T-cell (primary cell): ENCODE measurements around the gene SIPA1. TPM values are rescaled to one million over a fixed set of nuclear protein-coding genes. Genes with fewer than 3 reads are reported as not detected.

Experiments
- ATAC-seq, 4 experiments: fragments of 200-7000 bp in 3 of 4; fragments of 150-1000 bp in 1 of 4; cut with Tn5 transposase; replicated peaks in 1 of 4; 1 replicate in 3 of 4; 2 replicates in 1 of 4; pipeline ENCODE4 v1.10.0; 2021; ENCODE audit warnings: moderate library complexity in 3 of 4, mild to moderate bottlenecking in 2 of 4, moderate number of reproducible peaks in 1 of 4
- CTCF ChIA-PET, 2 donors: fragments of 300-600 bp; sonication (Branson Sonifier 250); formaldehyde crosslinking; loops; one replicate each; lab custom pipeline; 2022; ENCODE audit warnings: antibody characterized with exemption in 2 of 2; lab: Charles Lee
- POLR2A ChIA-PET, 2 donors: fragments of 300-600 bp; sonication (Branson Sonifier 250); formaldehyde crosslinking; loops; one replicate each; lab custom pipeline; 2022; ENCODE audit warnings: antibody characterized with exemption in 2 of 2; lab: Charles Lee
- DNase-seq, 35 experiments: peaks; one replicate each; pipeline versions ENCODE4 v3.0.0 to v3.0.0-alpha.2; 2013 to 2023
- H3K27ac ChIP-seq: one replicate; pipeline ENCODE4 v1.5.1; 2013; ENCODE audit warnings: low read length
- H3K27me3 ChIP-seq, 2 experiments: replicated peaks in 1 of 2; 1 replicate in 1 of 2; 2 replicates in 1 of 2; pipeline versions ENCODE4 v1.6.1 to v1.7.0; 2013; ENCODE audit warnings: low read length in 1 of 2, mixed read lengths in 1 of 2; ENCODE audit not compliant: control insufficient read depth in 2 of 2, insufficient read depth in 2 of 2; ENCODE audit errors: extremely low read depth in 1 of 2
- H3K36me3 ChIP-seq, 2 donors: 1 replicate in 1 of 2; 2 replicates in 1 of 2; pipeline versions ENCODE4 v1.6.1 to v1.7.0; 2013; ENCODE audit warnings: low read length in 1 of 2; ENCODE audit not compliant: control insufficient read depth in 2 of 2, insufficient read depth in 1 of 2; ENCODE audit errors: extremely low read depth in 1 of 2
- H3K4me1 ChIP-seq, 2 experiments: 1 replicate in 1 of 2; 2 replicates in 1 of 2; pipeline versions ENCODE4 v1.6.1 to v1.7.0; 2013; ENCODE audit warnings: low read length in 2 of 2, mixed read lengths in 1 of 2; ENCODE audit not compliant: insufficient read depth in 2 of 2, control insufficient read depth in 1 of 2; ENCODE audit errors: extremely low read depth in 1 of 2
- H3K4me3 ChIP-seq, 2 donors: 1 replicate in 1 of 2; 2 replicates in 1 of 2; pipeline versions ENCODE4 v1.5.1 to v1.7.0; 2013; ENCODE audit warnings: mild to moderate bottlenecking in 2 of 2, low read length in 1 of 2, moderate library complexity in 1 of 2; ENCODE audit not compliant: control insufficient read depth in 1 of 2; ENCODE audit errors: extremely low read depth in 1 of 2
- H3K9me3 ChIP-seq: 2 replicates; pipeline ENCODE4 v1.7.0; 2013
- H3K27ac Mint-ChIP-seq, 2 donors: one replicate each; pipeline ENCODE4 v1.8.0; 2020 to 2021; ENCODE audit warnings: mild to moderate bottlenecking in 2 of 2, mixed read lengths in 2 of 2
- H3K27me3 Mint-ChIP-seq, 2 donors: one replicate each; pipeline ENCODE4 v1.8.0; 2021 to 2022; ENCODE audit warnings: mixed read lengths in 2 of 2
- H3K36me3 Mint-ChIP-seq: one replicate; pipeline ENCODE4 v1.8.0; 2021; ENCODE audit warnings: mixed read lengths
- H3K4me1 Mint-ChIP-seq, 3 donors: one replicate each; pipeline ENCODE4 v1.8.0; 2020 to 2022; ENCODE audit warnings: mixed read lengths in 3 of 3, mild to moderate bottlenecking in 1 of 3
- H3K4me3 Mint-ChIP-seq, 3 donors: one replicate each; pipeline ENCODE4 v1.8.0; 2020 to 2022; ENCODE audit warnings: mild to moderate bottlenecking in 3 of 3, mixed read lengths in 3 of 3, moderate library complexity in 3 of 3
- H3K9me3 Mint-ChIP-seq, 3 donors: one replicate each; pipeline ENCODE4 v1.8.0; 2020 to 2022; ENCODE audit warnings: mixed read lengths in 3 of 3
- WGBS: methylation state at CpG from one replicate; pipeline ENCODE4 v1.1.5; 2013; ENCODE audit warnings: missing lambda C conversion rate; ENCODE audit not compliant: insufficient coverage; 5-methylcytosine and 5-hydroxymethylcytosine counted together
- total RNA-seq, 35 experiments: library from RNA in 6 of 35; stranded (reverse) in 6 of 35; fragments of 120-200 nt in 1 of 35; gene quantifications; one replicate each; pipeline versions ENCODE4 v1.2.1 to v1.2.4 and lab custom pipeline; 2013 to 2026

Gene SIPA1
- total RNA-seq, 5 donors from 2014 or later (not counting 1 experiment from before 2014, with no cell fraction given) = 179 to 285 (median 200) TPM

DNA sequence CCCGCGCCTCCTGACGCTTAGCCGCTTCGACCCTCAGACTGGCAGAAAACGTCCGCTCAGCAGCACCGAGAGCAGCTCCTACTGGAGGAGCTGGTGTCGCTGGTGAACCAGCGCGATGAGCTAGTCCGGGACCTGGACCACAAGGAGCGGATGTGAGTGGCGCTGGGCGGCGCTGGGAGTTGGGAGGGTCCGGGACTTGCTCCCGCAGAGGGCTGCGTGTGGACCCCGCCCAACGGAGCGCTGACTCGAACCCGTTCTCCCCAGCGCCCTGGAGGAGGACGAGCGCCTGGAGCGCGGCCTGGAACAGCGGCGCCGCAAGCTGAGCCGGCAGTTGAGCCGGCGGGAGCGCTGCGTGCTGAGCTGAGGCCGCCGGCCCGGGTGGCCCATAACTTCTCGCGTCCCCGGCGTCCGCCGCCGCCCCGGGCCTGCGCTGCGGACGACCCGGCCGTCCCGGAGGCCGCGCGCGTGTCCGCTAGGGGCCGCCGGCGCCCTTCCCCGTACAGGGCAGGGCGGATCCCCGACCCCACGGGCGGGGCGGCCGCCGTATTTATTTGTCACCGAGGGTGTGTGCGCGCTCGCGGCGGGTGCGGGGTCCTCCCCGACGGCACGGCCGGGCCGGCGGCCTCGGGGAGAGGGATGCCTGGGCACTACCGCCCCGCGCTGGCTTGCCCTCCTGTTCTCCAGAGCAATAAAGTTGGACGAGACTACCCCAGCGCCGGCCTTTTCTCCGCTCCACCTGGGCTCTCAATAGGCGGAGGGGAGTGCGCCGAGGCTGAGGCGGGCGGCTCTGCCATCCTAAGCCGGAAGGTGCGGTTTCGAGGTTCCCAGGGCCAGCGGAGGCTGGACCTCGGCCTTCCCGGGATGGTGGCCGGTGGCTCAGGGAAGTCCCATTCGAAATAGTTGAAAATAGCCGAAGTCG lies 45.7 kb upstream of the SIPA1 start:
- H3K9me3 ChIP-seq = no peaks in the 10 kb centered on the region
- no peak overlapping the region for H3K4me3 Mint-ChIP-seq
- ChIA-PET POLR2A (no interaction called here), CTCF (interaction anchor here (0.6 to 0.7 kb wide), 4 partner anchors 16 to 621 kb away, joined by 3 to 6 read pairs (median 4); no protein-coding TSS in a partner anchor)
- H3K36me3 ChIP-seq = peaks cover 3 to 31% of the 10 kb centered on the region in 2 donors
- H3K9me3 Mint-ChIP-seq = no peaks in the 10 kb centered on the region
- no peak for DNase-seq
- H3K27ac ChIP-seq = no peak overlapping the region
- 96% methylated on average over 90 of the region's 106 CpGs for WGBS
- no peak overlapping the region for H3K4me3 ChIP-seq
- peaks cover 25 to 37% (median 31%) of the 10 kb centered on the region in 3 donors for H3K4me1 Mint-ChIP-seq
- peaks cover 4 to 49% of the 10 kb centered on the region in 2 experiments for H3K4me1 ChIP-seq
- H3K27ac Mint-ChIP-seq = no peak overlapping the region
- H3K36me3 Mint-ChIP-seq = peaks cover 5% of the 10 kb centered on the region
- no peaks in the 10 kb centered on the region for H3K27me3 Mint-ChIP-seq
- no peaks in the 10 kb centered on the region for H3K27me3 ChIP-seq
- ATAC-seq = no peak

DNA sequence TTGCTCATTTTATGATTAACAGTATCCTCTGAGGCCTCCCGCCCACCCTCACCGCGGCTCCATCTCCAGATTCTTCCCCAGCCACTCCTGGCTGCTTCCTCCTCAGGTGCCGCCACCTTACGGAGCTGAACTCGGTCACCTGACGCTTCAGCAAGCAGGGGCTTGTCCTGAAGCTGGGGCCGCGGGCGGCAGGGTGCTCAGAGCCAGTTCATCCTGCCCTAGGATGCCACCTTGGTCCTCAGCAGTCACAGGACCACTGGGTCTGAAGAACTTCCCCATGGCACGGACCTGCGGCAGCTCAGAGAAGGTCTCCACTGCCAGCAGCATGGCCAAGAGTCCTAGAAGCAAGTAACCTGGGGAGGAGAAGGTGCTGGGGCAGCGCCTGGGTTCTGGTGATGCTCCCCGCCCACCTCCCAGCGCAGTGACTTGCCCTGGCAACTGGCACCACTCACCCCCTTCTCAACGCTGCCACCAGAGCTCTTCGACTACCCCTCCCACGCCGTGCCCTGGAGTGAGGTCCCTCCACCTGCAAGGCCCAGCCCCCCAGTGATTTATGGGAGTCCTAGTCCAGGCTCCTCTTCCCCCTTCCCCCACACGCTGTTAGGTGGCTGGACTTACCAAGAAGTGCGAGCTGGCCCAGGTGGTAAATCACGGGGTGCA lies 44.9 kb upstream of the SIPA1 start:
- H3K36me3 Mint-ChIP-seq = peaks cover 9% of the 10 kb centered on the region

DNA sequence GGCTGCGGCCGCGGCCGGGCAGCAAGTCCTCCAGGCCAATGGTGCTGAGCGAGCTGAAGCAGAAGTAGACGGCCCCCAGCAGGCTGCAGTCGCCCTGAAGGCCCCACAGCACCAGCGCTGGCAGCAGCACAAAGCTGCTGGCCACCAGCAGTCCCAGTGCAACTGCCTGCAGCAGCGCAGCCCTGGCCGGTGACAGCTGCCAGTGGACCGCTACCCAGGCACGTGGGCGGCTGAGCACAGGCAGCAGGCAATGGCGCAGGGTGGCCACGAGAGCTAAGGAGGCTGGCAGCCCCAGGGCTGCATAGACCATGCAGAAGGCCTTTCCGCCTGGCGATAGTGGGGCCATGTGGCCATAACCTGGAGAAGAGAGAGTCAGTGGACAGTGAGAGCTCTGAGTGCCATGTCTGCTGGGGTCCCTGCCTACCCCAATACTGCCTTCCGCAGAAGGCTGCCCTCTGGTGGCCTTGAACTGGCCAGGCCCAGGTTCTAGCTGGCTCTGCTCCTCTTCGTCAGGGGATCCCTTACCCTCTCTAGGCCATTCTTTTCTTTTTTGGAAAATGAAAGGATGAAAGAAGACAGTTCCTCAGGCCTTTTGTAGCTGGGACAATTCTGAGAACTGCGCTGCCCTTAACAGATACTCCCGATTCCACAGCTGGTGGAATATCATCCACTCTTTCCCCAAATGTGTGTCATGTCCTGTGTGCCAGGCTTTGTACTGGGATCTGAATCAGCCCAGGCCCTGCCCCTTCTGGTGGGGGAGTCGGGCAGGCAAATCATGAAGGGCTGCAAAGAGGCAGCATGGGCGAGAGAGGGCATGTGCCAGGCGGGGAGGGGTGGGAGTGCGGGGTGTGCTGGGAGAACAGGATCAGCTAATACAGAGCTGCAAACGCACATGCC lies 44.1 kb upstream of the SIPA1 start:
- peaks cover 16 to 46% of the 10 kb centered on the region in 2 donors for H3K36me3 ChIP-seq
- CTCF ChIA-PET = interaction anchor here (0.5 to 1.6 kb wide), 3 partner anchors 14 to 54 kb away, joined by 5 read pairs; no protein-coding TSS in a partner anchor

More for the DNA sequence above, 44.9 kb upstream of the SIPA1 start:
- H3K27me3 ChIP-seq = no peaks in the 10 kb centered on the region
- Mint-ChIP-seq H3K9me3 (no peaks in the 10 kb centered on the region), H3K27ac (no peak overlapping the region), H3K4me1 (peaks cover 19 to 29% (median 24%) of the 10 kb centered on the region in 3 donors), H3K4me3 (no peak overlapping the region), H3K27me3 (no peaks in the 10 kb centered on the region)
- peaks cover 4 to 41% of the 10 kb centered on the region in 2 experiments for H3K4me1 ChIP-seq
- DNase-seq = no peak
- WGBS = 85% methylated on average over 15 of the region's 22 CpGs
- ATAC-seq = no peak
- H3K27ac ChIP-seq = no peak overlapping the region
- ChIA-PET CTCF (interaction anchor here (0.5 to 1.6 kb wide), 3 partner anchors 13 to 53 kb away, joined by 5 read pairs; no protein-coding TSS in a partner anchor), POLR2A (no interaction called here)
- no peaks in the 10 kb centered on the region for H3K9me3 ChIP-seq
- no peak overlapping the region for H3K4me3 ChIP-seq
- H3K36me3 ChIP-seq = peaks cover 8 to 38% of the 10 kb centered on the region in 2 donors

DNA sequence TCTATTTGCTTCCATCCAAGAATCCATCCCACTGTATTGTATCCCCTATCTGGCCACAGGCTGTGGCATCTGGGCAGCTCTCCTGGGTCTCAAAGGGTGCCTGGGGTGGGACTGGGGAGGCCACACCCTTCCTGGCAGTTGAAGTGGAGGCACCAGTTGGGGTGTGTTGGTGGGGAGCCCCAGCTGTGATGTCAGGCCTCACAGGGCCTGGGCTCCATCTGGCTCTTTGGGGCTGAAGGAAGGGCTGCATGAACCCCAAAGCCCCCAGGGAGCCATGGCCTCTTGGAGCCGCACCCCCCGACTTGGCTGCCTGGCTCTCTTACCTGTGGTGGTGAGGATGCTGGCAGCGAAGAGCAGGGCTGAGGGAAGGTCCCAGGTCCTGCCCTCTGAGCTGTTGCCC lies 42.8 kb upstream of the SIPA1 start:
- Mint-ChIP-seq H3K36me3 (peaks cover 14% of the 10 kb centered on the region), H3K4me3 (peak overlapping the region in 1 of 3 donors; percentile 9), H3K27me3 (no peaks in the 10 kb centered on the region), H3K4me1 (peaks cover 6 to 20% (median 15%) of the 10 kb centered on the region in 3 donors), H3K9me3 (no peaks in the 10 kb centered on the region), H3K27ac (peak overlapping the region; percentile 65 to 79)
- ATAC-seq (peak in 1 of 4 experiments; percentile 33), DNase-seq (no peak)
- ChIA-PET POLR2A (interaction anchor here (0.5 to 0.6 kb wide), 3 partner anchors 9 to 331 kb away, joined by 3 read pairs; no protein-coding TSS in a partner anchor), CTCF (interaction anchor here in 1 of 2 donors (0.6 kb wide), 1 partner anchor 19 kb away, joined by 3 read pairs; no protein-coding TSS in a partner anchor)
- Histone ChIP-seq H3K4me1 (peaks cover 0 to 26% of the 10 kb centered on the region in 2 experiments), H3K9me3 (no peaks in the 10 kb centered on the region), H3K4me3 (no peak overlapping the region), H3K36me3 (peaks cover 13 to 44% of the 10 kb centered on the region in 2 donors), H3K27me3 (no peaks in the 10 kb centered on the region), H3K27ac (no peak overlapping the region)
- 68% methylated on average over 3 of the region's 3 CpGs for WGBS

More for the DNA sequence above, 44.1 kb upstream of the SIPA1 start:
- 91% methylated on average over 22 of the region's 26 CpGs for WGBS
- no peaks in the 10 kb centered on the region for H3K27me3 Mint-ChIP-seq
- H3K4me1 Mint-ChIP-seq = peaks cover 11 to 21% (median 16%) of the 10 kb centered on the region in 3 donors
- H3K27ac Mint-ChIP-seq = peak overlapping the region in 1 of 2 donors; percentile 52
- H3K4me1 ChIP-seq = peaks cover 0 to 33% of the 10 kb centered on the region in 2 experiments
- H3K9me3 ChIP-seq = no peaks in the 10 kb centered on the region
- no peak overlapping the region for H3K4me3 ChIP-seq
- peaks cover 10% of the 10 kb centered on the region for H3K36me3 Mint-ChIP-seq
- DNase-seq (peak in 9 of 35 experiments; percentile 37 to 65 (median 53)), ATAC-seq (peak; percentile 60 to 69 (median 64))
- H3K4me3 Mint-ChIP-seq = no peak overlapping the region
- POLR2A ChIA-PET = no interaction called here
- no peaks in the 10 kb centered on the region for H3K9me3 Mint-ChIP-seq
- no peak overlapping the region for H3K27ac ChIP-seq
- H3K27me3 ChIP-seq = no peaks in the 10 kb centered on the region

DNA sequence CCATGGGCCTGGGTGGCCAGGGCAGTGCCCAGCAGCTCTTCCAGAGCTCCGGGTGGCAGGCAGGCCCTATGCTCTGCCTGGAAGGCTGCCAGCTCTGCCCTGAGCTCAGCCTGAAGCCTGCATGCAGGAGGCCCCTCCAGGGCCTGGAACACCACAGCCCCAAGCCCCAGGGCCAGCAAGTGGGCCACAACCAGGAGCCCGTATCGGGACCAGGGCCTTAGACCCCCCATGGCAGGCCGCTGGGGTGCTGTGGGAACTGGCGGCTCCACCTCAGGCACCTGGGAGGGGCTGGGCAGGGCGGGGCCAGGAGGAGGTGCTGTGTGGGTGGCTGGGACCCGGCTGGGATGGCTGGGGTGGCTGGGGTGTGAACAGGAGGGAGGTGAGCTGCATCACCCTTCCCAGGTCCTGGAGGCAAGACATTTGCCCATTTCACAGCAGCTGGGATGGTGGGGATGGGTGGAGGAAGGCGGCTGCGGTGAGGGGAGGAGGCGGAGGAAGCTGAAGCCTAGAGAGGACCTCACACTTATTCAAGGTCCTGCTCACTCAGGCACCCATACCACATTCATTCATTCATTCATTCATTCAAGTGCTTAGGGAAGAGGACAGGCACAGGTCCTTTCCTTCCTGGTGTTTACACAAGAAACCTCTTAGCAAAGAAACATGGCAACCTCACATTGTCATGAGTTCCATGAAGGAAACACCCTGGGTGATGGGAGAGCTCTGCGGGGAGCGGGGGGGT lies 42.2 kb upstream of the SIPA1 start, which contains the start of gene KCNK7:
Gene KCNK7 (minus strand): TSS at position 258 of the 739 bp plus-strand sequence. CDS start 28 bp downstream, at position 230.
- Mint-ChIP-seq H3K9me3 (no peaks in the 10 kb centered on the region), H3K4me3 (peak within 1 kb of the TSS in 1 of 3 donors; percentile 9), H3K27me3 (no peaks in the 10 kb centered on the region), H3K36me3 (peaks cover 10% of the 10 kb centered on the region), H3K4me1 (peaks cover 6 to 19% (median 15%) of the 10 kb centered on the region in 3 donors), H3K27ac (peak within 1 kb of the TSS; percentile 65 to 81)
- ChIA-PET CTCF (no interaction called here), POLR2A (interaction anchor here (0.5 to 0.6 kb wide), 4 partner anchors 9 to 335 kb away, joined by 3 to 6 read pairs (median 3); no protein-coding TSS in a partner anchor)
- DNase-seq = no peak
- Histone ChIP-seq H3K9me3 (no peaks in the 10 kb centered on the region), H3K4me1 (peaks cover 0 to 26% of the 10 kb centered on the region in 2 experiments), H3K27ac (no peak within 1 kb of the TSS), H3K27me3 (no peaks in the 10 kb centered on the region), H3K36me3 (peaks cover 13 to 39% of the 10 kb centered on the region in 2 donors), H3K4me3 (no peak within 1 kb of the TSS)
- no peak for ATAC-seq
- WGBS = 66% methylated on average over 8 of the region's 12 CpGs
